ENCODE measurements around the gene PXT1.
"Not testable (repeated sequence)": the region's sequence is repeated elsewhere in the genome, so short reads cannot be mapped to it uniquely, and the experiment has no call there.

- TF ChIP-seq PRDM1 (tag by site-specific recombination; IDR thresholded peaks at IDR 0.05); HOXA7 (CRISPR knock-in tag; IDR thresholded peaks at IDR 0.05; ENCODE audit: borderline replicate concordance); ZNF214 (tag by site-specific recombination; IDR thresholded peaks at IDR 0.05; ENCODE audit: borderline replicate concordance); IKZF3 (tag by site-specific recombination; IDR thresholded peaks at IDR 0.05); ZNF292 (tag by site-specific recombination; IDR thresholded peaks at IDR 0.05; ENCODE audit: borderline replicate concordance, low read depth); BCL11B (tag by site-specific recombination; IDR thresholded peaks at IDR 0.05; ENCODE audit: low read depth); ZNF830 (tag by site-specific recombination; IDR thresholded peaks at IDR 0.05; ENCODE audit: low read depth); ZNF768 (tag by site-specific recombination; IDR thresholded peaks at IDR 0.05); ZSCAN30 (tag by site-specific recombination; IDR thresholded peaks at IDR 0.05): not testable (repeated sequence)
- TF ChIP-seq, protein P1, sequence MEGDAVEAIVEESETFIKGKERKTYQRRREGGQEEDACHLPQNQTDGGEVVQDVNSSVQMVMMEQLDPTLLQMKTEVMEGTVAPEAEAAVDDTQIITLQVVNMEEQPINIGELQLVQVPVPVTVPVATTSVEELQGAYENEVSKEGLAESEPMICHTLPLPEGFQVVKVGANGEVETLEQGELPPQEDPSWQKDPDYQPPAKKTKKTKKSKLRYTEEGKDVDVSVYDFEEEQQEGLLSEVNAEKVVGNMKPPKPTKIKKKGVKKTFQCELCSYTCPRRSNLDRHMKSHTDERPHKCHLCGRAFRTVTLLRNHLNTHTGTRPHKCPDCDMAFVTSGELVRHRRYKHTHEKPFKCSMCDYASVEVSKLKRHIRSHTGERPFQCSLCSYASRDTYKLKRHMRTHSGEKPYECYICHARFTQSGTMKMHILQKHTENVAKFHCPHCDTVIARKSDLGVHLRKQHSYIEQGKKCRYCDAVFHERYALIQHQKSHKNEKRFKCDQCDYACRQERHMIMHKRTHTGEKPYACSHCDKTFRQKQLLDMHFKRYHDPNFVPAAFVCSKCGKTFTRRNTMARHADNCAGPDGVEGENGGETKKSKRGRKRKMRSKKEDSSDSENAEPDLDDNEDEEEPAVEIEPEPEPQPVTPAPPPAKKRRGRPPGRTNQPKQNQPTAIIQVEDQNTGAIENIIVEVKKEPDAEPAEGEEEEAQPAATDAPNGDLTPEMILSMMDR (tag by site-specific recombination; IDR thresholded peaks at IDR 0.05) = not testable (repeated sequence)
Observed at GRCh38 chr6:36363371-36363752, 79.3 kb downstream of the PXT1 start.

All from HEK293 (cell line).